Measurements from ENCODE around the gene INTS14. TPM values are rescaled to one million over a fixed set of nuclear protein-coding genes. Genes with fewer than 3 reads are reported as not detected.

INTS14 gene
- total and polyA plus RNA-seq, 2 of the 8 experiments (the other 6 are each of a cell fraction or from before 2014, with no cell fraction given) = 33.1 to 33.7 TPM

DNA sequence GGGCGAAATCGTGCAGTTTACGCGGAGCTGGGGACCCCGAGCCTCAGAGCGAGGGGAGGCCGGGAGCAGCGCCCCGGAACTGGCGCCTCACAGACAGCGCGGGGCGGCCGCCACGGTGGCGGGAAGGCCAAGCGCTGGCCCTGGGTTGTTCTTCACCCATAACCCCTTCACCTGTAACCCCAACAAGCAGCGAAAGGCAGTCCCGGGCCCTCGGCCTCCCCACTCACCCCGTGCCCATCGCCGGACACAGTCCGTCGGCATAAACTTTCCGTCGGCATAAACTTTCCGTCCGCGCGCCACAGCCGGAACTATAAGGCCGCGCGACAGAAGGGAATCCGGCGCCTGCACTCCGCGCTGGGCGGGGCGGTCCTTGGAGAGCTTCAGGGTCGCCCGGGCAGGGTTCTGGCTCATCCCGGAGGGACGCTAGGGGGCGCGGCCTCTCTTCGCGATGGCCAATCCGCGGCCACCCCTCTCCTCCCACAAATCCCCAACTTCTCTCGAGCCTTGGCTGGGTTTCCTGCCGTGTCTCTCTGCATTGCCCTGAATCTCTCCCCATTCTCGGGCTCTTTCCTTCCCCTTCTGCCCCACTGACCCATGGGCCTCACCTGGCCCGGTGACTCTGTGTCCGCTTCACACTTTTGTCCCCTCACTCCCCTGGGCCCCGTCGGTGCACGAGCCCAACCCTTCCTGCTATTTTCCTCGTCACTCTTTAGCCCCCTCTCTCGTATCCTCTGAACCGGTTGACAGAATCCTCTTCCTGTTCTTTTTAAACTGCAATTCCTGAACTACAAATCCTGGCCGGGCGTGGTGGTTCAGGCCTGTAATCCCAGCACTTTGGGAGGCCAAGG is at the start of gene INTS14 (continued):
- TF ChIP-seq HDAC6 (IDR thresholded peaks at IDR 0.05; ENCODE audit: low read depth, low read length) (no peak), EP300 (IDR thresholded peaks at IDR 0.05; ENCODE audit: borderline replicate concordance in 1 of 2, low read depth in 2 of 2, low read length in 2 of 2) (peak in 1 of 2 experiments; percentile 77; a peak in 1 of 3 replicates), ATF3 (IDR thresholded peaks at IDR 0.05; ENCODE audit: insufficient read depth, low read depth, low read length) (no peak), ZNF274 (IDR thresholded peaks at IDR 0.05; ENCODE audit: borderline replicate concordance, extremely low read depth, low read length) (no peak), CHD2 (IDR thresholded peaks at IDR 0.05; ENCODE audit: low read length) (no peak; the same call in 1 of the 2 replicates), BACH1 (IDR thresholded peaks at IDR 0.05; ENCODE audit: low read length) (no peak), GABPA (IDR thresholded peaks at IDR 0.05; ENCODE audit: borderline replicate concordance, insufficient read depth, low read length) (peak; percentile 95), JUN (IDR thresholded peaks at IDR 0.05; ENCODE audit: low read depth, low read length) (no peak), TAF7 (optimal IDR thresholded peaks at IDR 0.05; ENCODE audit: borderline replicate concordance, low read depth, low read length) (peak; percentile 86), KDM4A (IDR thresholded peaks at IDR 0.05; ENCODE audit: low read depth, low read length, severe bottlenecking) (peak; percentile 64), RAD21 (IDR thresholded peaks at IDR 0.05 in 1 of 2, conservative IDR thresholded peaks at IDR 0.05 in 1 of 2; ENCODE audit: low read depth in 2 of 2, low read length in 2 of 2) (peak; percentile 59 to 66), SIX5 (IDR thresholded peaks at IDR 0.05; ENCODE audit: low read depth, low read length) (peak; percentile 33; the same call in 1 of the 2 replicates), SRF (IDR thresholded peaks at IDR 0.05; ENCODE audit: low read depth, low read length) (peak; percentile 57; the same call in 1 of the 2 replicates), TAF1 (IDR thresholded peaks at IDR 0.05; ENCODE audit: low read depth, low read length) (peak; percentile 92), CTCF (IDR thresholded peaks at IDR 0.05; ENCODE audit: control extremely low read depth in 1 of 3, insufficient read depth in 1 of 3, low read depth in 1 of 3, low read length in 3 of 3) (peak; percentile 67 to 70 (median 68)), YY1 (IDR thresholded peaks at IDR 0.05; ENCODE audit: low read depth, low read length) (peak; percentile 76; the same call in 1 of the 2 replicates)
